ENCODE measurements around the gene TMEM100.

Gene TMEM100

DNA sequence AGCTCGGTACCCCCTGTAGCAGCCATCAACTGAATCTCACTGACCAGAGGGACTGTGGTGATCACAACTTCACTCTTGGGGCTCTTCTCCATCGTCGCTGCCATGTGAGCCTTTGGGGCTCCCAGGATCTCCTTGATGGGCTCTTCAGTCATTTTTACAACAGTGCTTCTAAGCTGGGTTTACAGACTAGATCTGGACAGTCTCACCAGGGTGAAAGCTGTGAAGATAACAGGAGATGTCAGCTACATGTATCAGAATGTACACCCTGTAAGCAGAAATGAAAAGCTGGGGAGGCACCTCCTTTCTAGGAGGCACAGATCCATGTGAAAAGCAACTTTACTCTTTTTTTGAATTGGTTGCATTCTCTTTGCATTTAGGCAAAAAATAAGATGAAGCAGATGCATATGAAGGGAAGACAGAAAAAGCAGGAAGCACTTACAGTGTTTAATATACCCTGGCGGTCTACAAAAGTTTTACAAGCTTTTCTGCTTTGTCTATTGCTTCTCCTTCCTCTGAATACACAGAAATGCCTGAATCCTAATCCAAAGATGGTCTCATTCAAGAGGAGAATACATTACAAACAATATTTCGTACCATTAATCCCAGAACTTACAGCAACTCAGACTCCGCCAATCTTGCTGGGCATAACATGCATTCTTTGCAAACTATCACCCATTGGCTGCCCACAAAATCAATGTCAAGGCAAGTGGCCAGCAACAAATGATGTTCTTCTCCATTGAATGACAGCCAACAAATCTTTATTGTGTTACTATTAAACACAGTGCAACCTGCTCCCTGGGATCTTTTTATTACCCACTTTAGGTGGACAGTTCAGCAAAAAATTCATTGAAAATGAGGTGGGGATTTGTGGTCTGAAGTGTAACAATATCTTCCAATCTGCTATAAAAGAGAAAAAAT lies 1.5 kb downstream of the TMEM100 start:
- DNase-seq, result no peak

- DNase-seq, result peak in 34 of 51 donors; percentile 1 to 85 (median 43)
Measured at GRCh38 chr17:55717898-55718735, 4.5 kb downstream of the TMEM100 start.

GRCh38 chr17:55717432-55717831 lies 5.2 kb downstream of the TMEM100 start:
- no peak for DNase-seq

DNA sequence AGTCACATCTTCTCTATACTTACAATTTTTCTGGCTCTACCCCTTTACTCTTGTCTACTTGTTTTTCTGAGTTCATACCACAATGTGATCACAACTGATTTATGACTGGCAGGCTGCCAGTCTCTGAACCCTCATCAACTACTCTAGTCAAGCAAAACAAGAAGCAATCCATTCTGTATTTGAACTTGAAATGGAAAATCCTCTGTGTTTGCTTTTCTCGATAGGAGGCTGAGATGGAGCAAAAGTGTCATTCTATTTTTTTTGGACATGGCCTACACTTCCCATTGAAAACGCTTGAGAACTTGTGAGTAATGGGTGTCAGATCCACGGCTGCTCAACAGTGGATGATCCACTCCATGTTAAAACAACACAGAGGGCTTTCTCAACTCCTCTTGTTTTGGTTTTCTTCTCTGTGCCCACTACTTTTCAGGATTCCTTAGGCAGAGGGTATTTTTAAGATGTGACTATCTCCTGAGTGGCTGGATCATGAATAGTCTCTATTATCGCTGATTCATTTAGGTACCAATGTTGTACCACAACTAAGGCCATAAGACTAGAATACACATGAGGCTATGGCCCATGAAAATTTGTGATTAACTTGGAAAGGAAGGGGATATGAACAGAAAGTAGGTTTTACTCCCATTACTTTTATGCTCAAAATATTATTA lies 11.7 kb downstream of the TMEM100 start:
- no peak for DNase-seq

GRCh38 chr17:55710410-55710809 lies 12.3 kb downstream of the TMEM100 start:
- DNase-seq, result no peak

- DNase-seq, result peak in 1 of 51 donors; percentile 15
Measured at GRCh38 chr17:55709984-55710383, 12.7 kb downstream of the TMEM100 start.

GRCh38 chr17:55709440-55709839 lies 13.2 kb downstream of the TMEM100 start:
- no peak for DNase-seq

DNA sequence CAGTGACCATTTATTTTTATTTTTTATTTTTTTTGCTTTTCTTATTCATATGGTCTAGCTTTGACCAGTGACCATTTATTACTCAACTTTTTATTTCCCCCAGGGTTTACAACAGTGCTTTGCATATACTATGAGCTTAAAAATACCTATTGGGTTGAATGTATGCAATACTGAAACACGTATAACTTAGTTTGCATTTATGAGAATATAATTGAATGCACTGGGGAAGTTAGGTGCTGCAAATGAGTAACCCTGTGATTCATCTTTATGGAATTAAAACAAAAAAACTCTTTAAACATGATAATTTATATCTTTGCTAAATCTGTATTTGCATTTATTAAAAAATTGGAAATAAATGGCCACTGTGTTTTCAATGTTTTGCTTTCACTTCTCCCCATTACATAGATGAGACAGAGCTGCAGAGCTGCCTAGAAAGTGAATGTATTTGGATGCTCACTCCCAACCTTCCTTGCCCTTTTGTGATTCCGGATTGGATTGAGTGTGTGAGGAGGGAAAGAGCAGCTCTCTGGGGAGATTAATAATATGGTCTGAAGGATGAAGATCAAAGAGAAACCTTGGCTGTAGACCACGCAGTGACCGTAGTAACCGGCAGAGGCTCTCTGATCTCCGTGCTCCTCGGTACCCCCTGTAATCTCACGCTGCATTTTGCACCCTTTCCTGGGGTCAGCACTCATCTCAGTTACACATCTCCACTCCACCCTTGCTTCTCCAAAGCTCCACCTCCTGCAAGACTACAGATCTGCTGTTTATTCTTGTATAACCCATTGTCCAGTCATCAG lies 14.3 kb downstream of the TMEM100 start:
- no peak for DNase-seq

DNA sequence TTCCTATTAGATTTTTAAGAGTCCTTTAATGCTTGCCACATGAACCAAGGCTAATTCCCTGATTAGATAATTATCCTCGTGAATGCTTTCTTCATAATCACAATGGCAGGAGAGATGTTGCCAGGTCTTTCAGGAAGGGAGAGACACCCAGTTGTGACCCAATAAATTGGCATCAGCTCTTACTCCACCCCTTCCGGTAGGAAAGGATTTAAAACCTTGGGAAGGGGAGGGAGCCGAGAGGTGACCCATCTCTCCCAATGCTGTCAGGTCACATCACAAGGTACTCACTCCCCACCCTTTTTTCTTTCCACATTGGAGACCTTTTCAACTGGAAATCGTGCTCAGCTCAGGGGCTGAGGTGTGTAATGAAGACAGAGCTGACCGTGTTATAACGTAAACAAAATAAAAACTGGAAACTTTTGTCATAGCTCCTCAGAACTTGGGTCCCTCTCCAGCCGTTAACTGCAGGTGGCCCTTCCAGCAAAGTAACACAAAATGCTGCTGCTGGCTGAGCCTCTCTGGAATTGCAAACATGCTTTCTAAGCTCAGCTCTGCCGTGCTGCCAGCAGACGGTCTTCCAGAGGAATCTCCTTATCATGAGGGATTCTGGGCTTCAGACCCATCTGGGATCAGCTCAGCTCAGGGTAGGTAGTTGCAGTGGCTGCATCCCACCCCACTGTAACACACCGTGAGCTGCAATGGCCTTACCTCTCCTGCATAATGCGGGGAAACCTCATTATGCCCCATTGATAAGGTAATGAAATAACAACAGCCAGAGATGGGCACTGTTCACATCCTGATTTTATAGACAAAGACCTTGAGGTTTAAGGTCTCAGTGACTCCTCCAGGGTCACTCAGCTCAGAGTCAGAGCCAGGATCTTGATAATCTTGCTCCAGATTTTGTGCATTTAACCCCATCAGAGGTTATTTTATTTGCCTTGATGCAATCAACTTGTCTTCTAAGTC lies 15.6 kb downstream of the TMEM100 start:
- DNase-seq, result no peak

DNA sequence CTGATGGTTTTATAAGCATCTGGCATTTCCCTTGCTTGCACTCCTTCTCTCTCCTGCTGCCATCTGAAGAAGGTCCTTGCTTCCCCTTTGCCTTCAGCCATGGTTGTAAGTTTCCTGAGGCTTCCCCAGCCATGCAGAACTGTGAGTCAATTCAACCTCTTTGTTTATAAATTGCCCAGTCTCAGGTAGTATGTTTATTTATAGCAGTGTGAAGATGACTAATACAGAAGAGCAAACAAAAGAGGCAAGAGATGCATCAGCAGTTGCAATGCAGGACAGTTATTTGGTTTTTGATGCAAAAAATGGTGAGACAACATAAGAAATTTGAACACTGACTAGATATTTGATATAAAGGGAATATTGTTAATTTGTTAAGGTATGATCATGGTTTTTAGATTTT lies 16.8 kb downstream of the TMEM100 start:
- DNase-seq, result no peak

GRCh38 chr17:55704401-55704800 lies 18.3 kb downstream of the TMEM100 start:
- no peak for DNase-seq

GRCh38 chr17:55702150-55702549 lies 20.5 kb downstream of the TMEM100 start:
- no peak for DNase-seq

- DNase-seq, result no peak
Measured at GRCh38 chr17:55699181-55699860, 23.3 kb downstream of the TMEM100 start.

GRCh38 chr17:55694286-55694910 lies 28.3 kb downstream of the TMEM100 start:
- DNase-seq, result no peak

DNA sequence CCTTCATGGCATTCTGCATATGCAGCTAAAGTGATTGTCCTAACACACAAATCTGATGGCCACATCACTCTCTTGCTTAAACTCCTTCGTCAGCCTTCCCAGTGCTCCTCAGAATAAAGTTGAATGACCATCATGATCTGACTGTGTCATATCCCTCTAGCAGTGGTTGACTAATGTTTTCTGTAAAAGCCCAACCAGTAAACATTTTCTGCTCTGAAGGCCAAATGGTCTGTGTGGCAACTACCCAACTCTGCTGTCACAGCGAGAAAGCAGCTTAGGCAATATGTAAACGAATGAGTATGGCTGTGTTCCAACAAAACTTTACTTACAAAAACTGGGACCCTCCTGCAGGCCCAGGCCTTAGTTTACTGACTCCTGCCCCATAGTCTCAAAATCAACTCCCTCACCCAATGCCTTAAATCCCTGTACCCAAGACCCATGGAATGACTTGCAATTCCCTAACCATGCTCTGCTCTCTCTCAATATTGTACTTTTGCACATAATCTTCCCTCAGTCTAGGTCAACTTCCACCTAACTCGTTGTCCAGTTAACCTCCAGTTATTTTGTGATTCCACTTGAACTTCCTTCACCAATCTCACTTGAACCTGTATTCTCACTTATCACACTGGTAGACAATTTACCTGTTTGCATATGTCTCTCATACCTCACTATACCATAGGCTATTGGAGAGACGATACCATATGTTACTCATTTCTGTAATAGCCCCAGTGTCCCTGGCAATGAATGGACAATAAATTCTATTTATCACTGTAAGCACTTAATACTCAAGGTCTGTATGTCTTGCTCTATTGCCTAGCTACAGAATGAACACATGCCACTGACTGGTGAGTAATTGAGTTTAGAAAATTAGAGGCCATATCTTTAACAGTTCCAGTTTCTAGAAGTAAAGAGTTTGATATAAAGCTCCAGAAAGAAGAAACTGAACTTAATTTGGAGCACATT lies 29.1 kb downstream of the TMEM100 start:
- DNase-seq, result no peak

DNA sequence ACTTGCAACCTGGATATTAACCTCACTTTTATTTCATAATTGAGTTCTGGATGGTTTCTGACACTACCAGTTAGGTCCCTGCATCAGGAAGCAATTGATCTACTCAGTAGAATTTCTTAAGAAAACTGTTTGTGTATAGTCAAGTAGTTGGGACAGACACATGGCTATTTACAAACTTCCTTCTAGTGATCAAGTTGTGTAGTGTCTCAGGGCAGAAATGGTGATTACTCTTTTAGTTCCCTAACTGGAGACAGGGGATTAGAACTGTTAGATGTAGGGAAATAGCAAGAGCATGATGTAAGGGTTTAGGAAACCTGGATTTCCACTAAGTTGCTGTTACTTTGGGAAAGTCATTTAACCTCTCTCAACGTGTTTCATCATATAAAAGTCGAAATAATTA lies 30.4 kb downstream of the TMEM100 start:
- DNase-seq, result no peak

GRCh38 chr17:55691666-55692065 lies 31.0 kb downstream of the TMEM100 start:
- DNase-seq, result no peak

DNA sequence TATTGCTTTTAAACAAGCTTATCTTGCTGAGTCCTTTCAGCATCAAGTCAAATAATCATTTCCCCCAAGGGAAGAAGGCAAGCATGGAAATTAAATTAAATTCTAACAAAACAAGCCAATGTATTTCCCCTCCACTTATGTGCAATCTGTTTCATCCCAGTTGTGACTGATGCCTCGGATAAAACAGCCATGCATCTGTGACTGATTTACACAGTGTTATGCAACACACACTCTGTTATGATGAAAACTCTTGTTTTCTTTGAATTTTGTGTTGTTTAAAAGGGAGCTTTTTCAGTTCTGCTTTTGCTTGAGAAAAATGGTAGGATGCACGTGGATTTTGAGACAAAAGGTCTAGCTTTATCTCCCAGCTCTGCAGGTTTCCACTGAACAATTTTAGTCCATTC lies 32.6 kb downstream of the TMEM100 start:
- DNase-seq, result no peak

Data from hypothalamus (tissue), 51 donors.